ENCODE measurements around the gene SHISAL2A.

DNA sequence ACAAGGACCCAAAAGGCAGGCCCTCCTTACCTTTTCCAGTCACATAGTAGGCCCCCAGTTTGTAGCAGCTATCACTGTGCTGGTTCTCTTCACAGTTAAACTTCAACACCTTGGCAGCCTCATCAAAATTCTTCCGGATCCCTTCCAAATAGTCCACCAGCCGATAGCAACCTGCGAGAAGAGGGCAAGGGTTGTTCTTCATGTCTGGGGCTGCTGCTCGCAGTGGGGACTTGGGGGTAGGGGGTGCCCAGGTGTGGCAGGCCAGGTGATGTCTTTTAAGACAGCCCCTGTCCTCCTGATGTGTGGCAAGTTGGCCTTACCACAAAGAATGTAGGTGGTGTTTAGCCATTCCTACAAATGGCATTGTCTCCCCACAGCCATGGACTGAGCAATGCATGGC lies 59.7 kb downstream of the SHISAL2A start:
- TF ChIP-seq CTCF (IDR thresholded peaks at IDR 0.05) (no peak), POLR2A (IDR thresholded peaks at IDR 0.05) (no peak)
